Nephron progenitor cell (in vitro differentiated cells): ENCODE data around the gene FLCN.
A peak's percentile ranks its signal among the peaks of the same experiment; 100 is the strongest.

Experiments
- DNase-seq: peaks from one replicate; pipeline ENCODE4 v3.0.0; 2021
- H3K27ac Mint-ChIP-seq: 2 replicates; pipeline ENCODE4 v1.8.0; 2021; ENCODE audit warnings: mild to moderate bottlenecking, moderate library complexity, mixed read lengths
- H3K27me3 Mint-ChIP-seq: 2 replicates; pipeline ENCODE4 v1.8.0; 2021; ENCODE audit warnings: mild to moderate bottlenecking, low read depth, mixed read lengths; ENCODE audit not compliant: poor library complexity
- H3K36me3 Mint-ChIP-seq: 2 replicates; pipeline ENCODE4 v1.8.0; 2021; ENCODE audit warnings: low read depth, mixed read lengths
- H3K4me1 Mint-ChIP-seq: 2 replicates; pipeline ENCODE4 v1.8.0; 2021; ENCODE audit warnings: mixed read lengths
- H3K4me3 Mint-ChIP-seq: 2 replicates; pipeline ENCODE4 v1.8.0; 2021; ENCODE audit warnings: mild to moderate bottlenecking, moderate library complexity, mixed read lengths
- H3K9me3 Mint-ChIP-seq: 2 replicates; pipeline ENCODE4 v1.8.0; 2021; ENCODE audit warnings: mild to moderate bottlenecking, moderate library complexity, mixed read lengths
- CTCF ChIP-seq: fragments of 200-600 bp; sonication (generic); IDR thresholded peaks from 2 replicates; pipeline ENCODE4 v1.5.0; 2021; ENCODE audit warnings: antibody characterized with exemption

The FLCN gene

GRCh38 chr17:17182598-17183136, 54.3 kb downstream of the FLCN start:
- no peak for TF ChIP-seq CTCF
- Mint-ChIP-seq H3K4me1 (peaks cover 12% of the 10 kb centered on the region), H3K4me3 (no peak overlapping the region), H3K27ac (no peak overlapping the region), H3K9me3 (no peaks in the 10 kb centered on the region), H3K27me3 (peaks cover 6% of the 10 kb centered on the region), H3K36me3 (peaks cover 55% of the 10 kb centered on the region)
- no peak for DNase-seq

- Mint-ChIP-seq H3K9me3 (no peaks in the 10 kb centered on the region), H3K27me3 (peaks cover 6% of the 10 kb centered on the region), H3K4me1 (peaks cover 12% of the 10 kb centered on the region), H3K36me3 (peaks cover 59% of the 10 kb centered on the region), H3K27ac (peak overlapping the region; percentile 85), H3K4me3 (no peak overlapping the region)
- TF ChIP-seq CTCF, result no peak
- DNase-seq, result no peak
Measured at GRCh38 chr17:17181666-17182597, 55.0 kb downstream of the FLCN start.

- Mint-ChIP-seq H3K27me3 (peaks cover 6% of the 10 kb centered on the region), H3K36me3 (peaks cover 64% of the 10 kb centered on the region), H3K27ac (peak overlapping the region; percentile 89), H3K4me3 (no peak overlapping the region), H3K9me3 (no peaks in the 10 kb centered on the region), H3K4me1 (peaks cover 6% of the 10 kb centered on the region)
- no peak for TF ChIP-seq CTCF
- DNase-seq, result no peak
Measured at GRCh38 chr17:17180741-17181525, 56.0 kb downstream of the FLCN start.

GRCh38 chr17:17180141-17180603, 56.8 kb downstream of the FLCN start:
- no peak for DNase-seq
- H3K36me3 Mint-ChIP-seq, result peaks cover 56% of the 10 kb centered on the region
- H3K27ac Mint-ChIP-seq, result no peak overlapping the region
- peaks cover 6% of the 10 kb centered on the region for H3K27me3 Mint-ChIP-seq
- H3K4me1 Mint-ChIP-seq, result no peaks in the 10 kb centered on the region
- no peaks in the 10 kb centered on the region for H3K9me3 Mint-ChIP-seq
- no peak overlapping the region for H3K4me3 Mint-ChIP-seq
- no peak for TF ChIP-seq CTCF

GRCh38 chr17:17179371-17179827, 57.6 kb downstream of the FLCN start:
- peaks cover 52% of the 10 kb centered on the region for H3K36me3 Mint-ChIP-seq

More at GRCh38 chr17:17179371-17179827, 57.6 kb downstream of the FLCN start:
- H3K4me1 Mint-ChIP-seq, result no peaks in the 10 kb centered on the region
- no peaks in the 10 kb centered on the region for H3K9me3 Mint-ChIP-seq
- no peak overlapping the region for H3K4me3 Mint-ChIP-seq
- H3K27ac Mint-ChIP-seq, result no peak overlapping the region
- peaks cover 6% of the 10 kb centered on the region for H3K27me3 Mint-ChIP-seq
- DNase-seq, result no peak
- TF ChIP-seq CTCF, result no peak
